ENCODE results near the gene MICU1.
A peak's percentile ranks its signal among the peaks of the same experiment; 100 is the strongest.

Gene MICU1

GRCh38 chr10:72461085-72461484 is 164.8 kb downstream of the MICU1 start:
- H3K27me3 Mint-ChIP-seq (ENCODE audit: low read depth): no peaks in the 10 kb centered on the region
- no peaks in the 10 kb centered on the region for H3K9me3 Mint-ChIP-seq
- peaks cover 21% of the 10 kb centered on the region for H3K4me1 Mint-ChIP-seq
- no peak overlapping the region for H3K4me3 Mint-ChIP-seq
- no peak for TF ChIP-seq CTCF (IDR thresholded peaks at IDR 0.05; ENCODE audit: unreplicated experiment in 3 of 3)
- peak overlapping the region; percentile 64 to 67 (median 64) for H3K27ac Mint-ChIP-seq
- peaks cover 16% of the 10 kb centered on the region for H3K36me3 Mint-ChIP-seq (ENCODE audit: low read depth)

DNA sequence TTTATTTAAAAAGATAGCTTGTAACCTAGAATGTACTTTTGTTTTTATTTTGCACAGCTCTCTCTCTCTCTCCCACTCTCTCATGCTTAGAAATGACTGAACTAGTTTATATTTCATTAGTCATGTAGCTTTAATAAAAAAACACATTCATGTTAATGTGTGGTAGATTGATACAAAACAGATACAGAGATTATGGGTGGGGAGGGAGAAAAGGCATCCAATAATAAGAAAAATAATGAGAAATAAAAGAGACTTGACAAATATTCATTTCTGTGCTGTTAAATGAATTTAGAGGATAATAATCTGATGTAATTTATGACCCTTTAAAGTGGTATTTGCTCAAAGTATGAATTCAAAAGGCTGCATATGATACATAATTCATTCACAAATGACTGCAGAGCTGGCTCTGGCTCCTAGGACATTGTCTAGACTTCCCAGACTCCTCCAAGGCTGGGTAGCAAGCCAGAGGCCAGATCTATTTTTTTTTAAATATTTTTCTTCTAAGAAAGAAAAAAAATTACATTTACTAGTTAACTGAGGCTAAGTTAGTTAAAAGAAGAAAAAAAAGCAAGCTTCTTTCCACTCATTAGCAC is 165.5 kb downstream of the MICU1 start:
- H3K4me1 Mint-ChIP-seq: peaks cover 27% of the 10 kb centered on the region
- no peak for TF ChIP-seq CTCF (IDR thresholded peaks at IDR 0.05; ENCODE audit: unreplicated experiment in 3 of 3)
- peaks cover 11% of the 10 kb centered on the region for H3K36me3 Mint-ChIP-seq (ENCODE audit: low read depth)
- no peak overlapping the region for H3K4me3 Mint-ChIP-seq
- H3K9me3 Mint-ChIP-seq: no peaks in the 10 kb centered on the region
- H3K27ac Mint-ChIP-seq: peak overlapping the region in 2 of 3 experiments; percentile 6 to 64
- H3K27me3 Mint-ChIP-seq (ENCODE audit: low read depth): no peaks in the 10 kb centered on the region

DNA sequence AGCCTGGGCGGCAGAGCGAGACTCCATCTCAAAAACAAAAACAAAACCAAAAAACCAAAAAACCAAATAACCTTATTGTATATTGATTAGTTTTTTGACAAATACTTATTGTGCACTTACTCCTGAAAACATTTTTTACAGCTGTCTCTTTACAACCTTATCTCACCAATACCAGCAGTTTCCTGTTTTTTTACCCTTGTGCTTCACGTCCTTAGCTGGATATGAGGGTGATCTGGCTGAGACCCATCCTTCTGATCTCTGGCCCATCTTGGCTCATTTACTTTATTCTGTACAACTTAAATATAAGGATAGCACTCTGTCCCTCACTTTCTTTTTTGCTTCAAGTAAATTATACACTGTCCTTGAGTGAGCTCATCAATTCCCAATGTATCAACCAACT is 166.6 kb downstream of the MICU1 start:
- Mint-ChIP-seq H3K27me3 (ENCODE audit: low read depth) (no peaks in the 10 kb centered on the region), H3K27ac (peak overlapping the region in 1 of 3 experiments; percentile 64), H3K36me3 (ENCODE audit: low read depth) (peaks cover 11% of the 10 kb centered on the region), H3K4me1 (peaks cover 27% of the 10 kb centered on the region), H3K9me3 (no peaks in the 10 kb centered on the region), H3K4me3 (no peak overlapping the region)
- TF ChIP-seq CTCF (IDR thresholded peaks at IDR 0.05; ENCODE audit: unreplicated experiment in 3 of 3): no peak

- Mint-ChIP-seq H3K4me3 (no peak overlapping the region), H3K27ac (peak overlapping the region; percentile 20 to 67 (median 39)), H3K36me3 (ENCODE audit: low read depth) (peaks cover 19% of the 10 kb centered on the region), H3K27me3 (ENCODE audit: low read depth) (no peaks in the 10 kb centered on the region), H3K9me3 (no peaks in the 10 kb centered on the region), H3K4me1 (peaks cover 23% of the 10 kb centered on the region)
- TF ChIP-seq CTCF (IDR thresholded peaks at IDR 0.05; ENCODE audit: unreplicated experiment in 3 of 3): no peak
Observed at GRCh38 chr10:72455889-72456595, 169.8 kb downstream of the MICU1 start.

DNA sequence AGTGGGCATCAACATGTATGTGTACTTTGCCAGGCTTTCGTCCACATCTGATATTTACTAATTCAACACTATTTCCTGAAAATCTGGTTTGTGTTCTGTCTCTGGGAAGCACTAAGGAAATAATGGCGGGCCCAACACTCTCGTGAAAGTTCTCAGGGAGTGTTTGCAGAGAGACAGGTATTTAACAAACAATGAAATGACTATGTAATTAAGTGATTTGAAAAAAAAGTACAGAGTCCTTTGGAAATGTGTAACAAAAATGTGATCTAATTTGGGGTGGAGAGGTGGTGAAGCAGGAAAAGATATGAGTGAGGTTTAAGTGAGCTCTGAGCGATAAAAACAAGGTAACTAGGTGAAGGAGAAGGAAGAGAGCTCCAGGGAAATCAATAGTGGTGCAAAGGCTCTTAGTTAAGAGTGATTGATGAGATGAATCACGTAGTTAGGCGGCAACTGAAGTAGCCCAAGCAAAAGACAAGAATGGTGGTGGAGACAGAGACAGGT is 175.9 kb downstream of the MICU1 start:
- Mint-ChIP-seq H3K27me3 (ENCODE audit: low read depth) (no peaks in the 10 kb centered on the region), H3K36me3 (ENCODE audit: low read depth) (peaks cover 13% of the 10 kb centered on the region), H3K4me1 (no peaks in the 10 kb centered on the region), H3K27ac (peak overlapping the region in 1 of 3 experiments; percentile 4), H3K9me3 (no peaks in the 10 kb centered on the region), H3K4me3 (no peak overlapping the region)
- TF ChIP-seq CTCF (IDR thresholded peaks at IDR 0.05; ENCODE audit: unreplicated experiment in 3 of 3): no peak

All from nephron (organoid).